ENCODE measurements around the gene PLCB1. TPM values are rescaled to one million over a fixed set of nuclear protein-coding genes. Genes with fewer than 3 reads are reported as not detected.

PLCB1 gene
- total and polyA plus RNA-seq, 2 experiments from 2014 or later = 8.0 to 17.6 TPM

- Histone ChIP-seq H3K4me1 (ENCODE audit: low read depth) (no peaks in the 10 kb centered on the region), H3K27me3 (no peaks in the 10 kb centered on the region), H3K4me3 (no peak overlapping the region), H3K9me3 (ENCODE audit: low read depth) (no peaks in the 10 kb centered on the region), H3K27ac (no peak overlapping the region), H3K36me3 (no peaks in the 10 kb centered on the region)
- no peak for TF ChIP-seq CTCF (IDR thresholded peaks at IDR 0.05; ENCODE audit: low read depth, low read length)
- DNase-seq (ENCODE audit: low read depth in 1 of 2, low spot score in 1 of 2) = no peak
These were observed 281.6 kb downstream of the PLCB1 start for GRCh38 chr20:8413691-8414090.

GRCh38 chr20:8414586-8415274, 282.7 kb downstream of the PLCB1 start:
- H3K4me3 ChIP-seq = no peak overlapping the region
- H3K27ac ChIP-seq = no peak overlapping the region
- no peaks in the 10 kb centered on the region for H3K27me3 ChIP-seq
- H3K36me3 ChIP-seq = no peaks in the 10 kb centered on the region
- peak in 1 of 2 donors; percentile 79 for DNase-seq (ENCODE audit: low read depth in 1 of 2, low spot score in 1 of 2)
- no peaks in the 10 kb centered on the region for H3K4me1 ChIP-seq (ENCODE audit: low read depth)
- no peaks in the 10 kb centered on the region for H3K9me3 ChIP-seq (ENCODE audit: low read depth)
- TF ChIP-seq CTCF (IDR thresholded peaks at IDR 0.05; ENCODE audit: low read depth, low read length) = no peak

GRCh38 chr20:8421981-8422380, 289.9 kb downstream of the PLCB1 start:
- TF ChIP-seq CTCF (IDR thresholded peaks at IDR 0.05; ENCODE audit: low read depth, low read length) = no peak
- H3K9me3 ChIP-seq (ENCODE audit: low read depth) = no peaks in the 10 kb centered on the region

GRCh38 chr20:8423482-8423881, 291.4 kb downstream of the PLCB1 start:
- no peaks in the 10 kb centered on the region for H3K36me3 ChIP-seq
- H3K4me3 ChIP-seq = no peak overlapping the region
- H3K4me1 ChIP-seq (ENCODE audit: low read depth) = peaks cover 12% of the 10 kb centered on the region
- TF ChIP-seq CTCF (IDR thresholded peaks at IDR 0.05; ENCODE audit: low read depth, low read length) = no peak
- H3K27ac ChIP-seq = peak overlapping the region; percentile 19
- no peak for DNase-seq (ENCODE audit: low read depth in 1 of 2, low spot score in 1 of 2)
- H3K9me3 ChIP-seq (ENCODE audit: low read depth) = no peaks in the 10 kb centered on the region
- no peaks in the 10 kb centered on the region for H3K27me3 ChIP-seq

More at GRCh38 chr20:8421981-8422380, 289.9 kb downstream of the PLCB1 start:
- H3K36me3 ChIP-seq = no peaks in the 10 kb centered on the region
- peaks cover 12% of the 10 kb centered on the region for H3K4me1 ChIP-seq (ENCODE audit: low read depth)
- no peak overlapping the region for H3K27ac ChIP-seq
- H3K4me3 ChIP-seq = no peak overlapping the region
- H3K27me3 ChIP-seq = no peaks in the 10 kb centered on the region
- peak in 1 of 2 donors; percentile 42 for DNase-seq (ENCODE audit: low read depth in 1 of 2, low spot score in 1 of 2)

- peak; percentile 39 to 74 for DNase-seq (ENCODE audit: low read depth in 1 of 2, low spot score in 1 of 2)
These were observed 291.9 kb downstream of the PLCB1 start for GRCh38 chr20:8424010-8424409.

More at GRCh38 chr20:8424010-8424409, 291.9 kb downstream of the PLCB1 start:
- no peak for TF ChIP-seq CTCF (IDR thresholded peaks at IDR 0.05; ENCODE audit: low read depth, low read length)
- Histone ChIP-seq H3K9me3 (ENCODE audit: low read depth) (no peaks in the 10 kb centered on the region), H3K27ac (peak overlapping the region; percentile 19), H3K27me3 (no peaks in the 10 kb centered on the region), H3K4me3 (no peak overlapping the region), H3K36me3 (no peaks in the 10 kb centered on the region), H3K4me1 (ENCODE audit: low read depth) (peaks cover 12% of the 10 kb centered on the region)
